ENCODE data around the gene PLEK2. TPM values are rescaled to one million over a fixed set of nuclear protein-coding genes. Genes with fewer than 3 reads are reported as not detected.
"Not testable (repeated sequence)": the region's sequence is repeated elsewhere in the genome, so short reads cannot be mapped to it uniquely, and the experiment has no call there.

PLEK2 gene
- total RNA-seq, 1 donor from 2014 or later: 100 TPM

DNA sequence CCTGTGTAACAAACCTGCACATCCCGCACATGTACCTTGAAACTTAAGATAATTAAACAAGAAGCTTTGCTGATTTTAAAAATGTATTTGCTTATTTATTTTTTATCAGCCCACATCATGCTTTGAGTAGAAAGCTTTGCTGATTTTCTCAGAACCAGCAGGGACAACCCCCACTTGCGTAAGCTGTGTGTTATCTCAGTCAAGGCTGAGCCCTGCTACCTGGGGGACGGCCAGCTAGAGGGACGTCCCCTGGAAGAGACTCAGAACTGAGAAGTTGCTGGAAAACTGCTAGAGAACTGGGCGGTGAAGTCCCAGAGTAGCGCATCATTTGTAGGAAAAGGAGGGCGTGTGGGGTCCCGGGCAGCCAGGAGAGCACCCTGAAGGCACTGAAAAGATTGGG is 4.1 kb upstream of the PLEK2 start:
- H3K27me3 ChIP-seq (ENCODE audit: control insufficient read depth, insufficient read depth, low read length): no peaks in the 10 kb centered on the region

DNA sequence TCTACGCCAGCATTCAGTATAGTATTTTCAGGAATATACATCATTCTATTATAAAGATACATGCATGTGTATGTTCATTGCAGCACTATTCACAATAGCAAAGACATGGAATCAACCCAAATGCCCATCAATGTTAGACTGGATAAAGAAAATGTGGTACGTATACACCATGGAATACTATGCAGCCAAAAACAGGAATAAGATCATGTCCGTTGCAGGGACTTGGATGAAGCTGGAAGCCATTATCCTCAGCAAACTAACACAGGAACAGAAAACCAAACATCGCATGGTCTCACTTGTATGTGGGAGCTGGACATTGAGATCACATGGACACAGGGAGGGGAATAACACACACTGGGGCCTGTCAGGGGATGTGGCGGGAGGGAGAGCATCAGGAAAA is 3.6 kb upstream of the PLEK2 start:
- not testable (repeated sequence) for DNase-seq (ENCODE audit: low read depth); H3K36me3 ChIP-seq (ENCODE audit: control insufficient read depth, insufficient read depth, low read length); H3K4me3 ChIP-seq (ENCODE audit: low read depth, low read length); H3K27me3 ChIP-seq (ENCODE audit: control insufficient read depth, insufficient read depth, low read length)

More for the DNA sequence above, 4.1 kb upstream of the PLEK2 start:
- TF ChIP-seq, protein P1, sequence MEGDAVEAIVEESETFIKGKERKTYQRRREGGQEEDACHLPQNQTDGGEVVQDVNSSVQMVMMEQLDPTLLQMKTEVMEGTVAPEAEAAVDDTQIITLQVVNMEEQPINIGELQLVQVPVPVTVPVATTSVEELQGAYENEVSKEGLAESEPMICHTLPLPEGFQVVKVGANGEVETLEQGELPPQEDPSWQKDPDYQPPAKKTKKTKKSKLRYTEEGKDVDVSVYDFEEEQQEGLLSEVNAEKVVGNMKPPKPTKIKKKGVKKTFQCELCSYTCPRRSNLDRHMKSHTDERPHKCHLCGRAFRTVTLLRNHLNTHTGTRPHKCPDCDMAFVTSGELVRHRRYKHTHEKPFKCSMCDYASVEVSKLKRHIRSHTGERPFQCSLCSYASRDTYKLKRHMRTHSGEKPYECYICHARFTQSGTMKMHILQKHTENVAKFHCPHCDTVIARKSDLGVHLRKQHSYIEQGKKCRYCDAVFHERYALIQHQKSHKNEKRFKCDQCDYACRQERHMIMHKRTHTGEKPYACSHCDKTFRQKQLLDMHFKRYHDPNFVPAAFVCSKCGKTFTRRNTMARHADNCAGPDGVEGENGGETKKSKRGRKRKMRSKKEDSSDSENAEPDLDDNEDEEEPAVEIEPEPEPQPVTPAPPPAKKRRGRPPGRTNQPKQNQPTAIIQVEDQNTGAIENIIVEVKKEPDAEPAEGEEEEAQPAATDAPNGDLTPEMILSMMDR (IDR thresholded peaks at IDR 0.05; ENCODE audit: insufficient read depth, low read length, poor library complexity, severe bottlenecking): no peak
- no peak overlapping the region for H3K4me3 ChIP-seq (ENCODE audit: low read depth, low read length)
- DNase-seq (ENCODE audit: low read depth): no peak
- H3K36me3 ChIP-seq (ENCODE audit: control insufficient read depth, insufficient read depth, low read length): no peaks in the 10 kb centered on the region

DNA sequence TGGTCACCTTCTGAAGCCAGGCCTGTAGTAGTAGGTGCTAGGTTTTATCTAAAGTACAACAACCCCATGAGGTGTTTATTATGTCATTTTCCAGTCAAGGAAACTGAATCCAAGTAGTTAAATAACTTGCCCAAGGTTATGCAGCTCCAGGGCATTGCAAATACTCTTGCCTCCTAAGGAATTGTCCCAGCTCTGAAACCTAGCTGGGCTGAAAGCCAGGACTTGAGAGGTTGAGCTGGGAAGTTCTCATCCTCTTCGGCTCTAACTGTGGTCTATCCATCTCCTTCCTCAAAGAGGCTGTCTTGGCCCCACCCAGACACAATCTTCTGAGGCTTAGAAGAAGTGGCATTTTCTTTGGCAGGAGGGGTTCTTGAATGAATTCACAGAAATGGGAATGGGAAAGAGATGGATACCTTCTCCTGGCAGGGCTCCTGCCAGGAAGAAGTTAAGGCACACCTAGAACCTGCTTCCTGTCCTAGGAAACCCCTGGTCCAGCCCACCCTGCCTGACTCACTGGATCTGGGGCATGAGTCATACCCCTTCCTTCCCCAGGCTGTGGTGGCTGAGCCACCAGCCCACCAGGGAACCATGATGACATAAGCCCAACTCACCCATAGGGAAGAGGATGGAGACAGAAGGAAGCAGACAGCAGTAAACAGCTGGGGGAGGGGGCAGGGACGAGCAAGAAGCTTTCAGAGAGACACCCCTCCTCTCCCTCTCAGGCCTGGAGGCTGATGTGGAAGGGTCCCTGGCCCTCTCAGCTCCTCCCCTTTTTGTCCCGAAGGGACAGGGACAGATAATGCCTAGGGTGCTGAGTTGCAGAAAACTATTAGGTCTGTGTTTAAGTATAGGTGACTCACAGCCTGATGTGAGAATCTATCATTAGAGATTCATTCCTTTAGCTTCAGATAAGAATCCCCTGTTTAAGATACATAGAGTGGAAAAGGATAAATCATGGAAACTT is 2.1 kb upstream of the PLEK2 start:
- Histone ChIP-seq H3K27me3 (ENCODE audit: control insufficient read depth, insufficient read depth, low read length) (no peaks in the 10 kb centered on the region), H3K4me3 (ENCODE audit: low read depth, low read length) (no peak overlapping the region), H3K36me3 (ENCODE audit: control insufficient read depth, insufficient read depth, low read length) (no peaks in the 10 kb centered on the region)
- DNase-seq (ENCODE audit: low read depth): peak; percentile 74
- TF ChIP-seq, protein P1 (IDR thresholded peaks at IDR 0.05; ENCODE audit: insufficient read depth, low read length, poor library complexity, severe bottlenecking): no peak

DNA sequence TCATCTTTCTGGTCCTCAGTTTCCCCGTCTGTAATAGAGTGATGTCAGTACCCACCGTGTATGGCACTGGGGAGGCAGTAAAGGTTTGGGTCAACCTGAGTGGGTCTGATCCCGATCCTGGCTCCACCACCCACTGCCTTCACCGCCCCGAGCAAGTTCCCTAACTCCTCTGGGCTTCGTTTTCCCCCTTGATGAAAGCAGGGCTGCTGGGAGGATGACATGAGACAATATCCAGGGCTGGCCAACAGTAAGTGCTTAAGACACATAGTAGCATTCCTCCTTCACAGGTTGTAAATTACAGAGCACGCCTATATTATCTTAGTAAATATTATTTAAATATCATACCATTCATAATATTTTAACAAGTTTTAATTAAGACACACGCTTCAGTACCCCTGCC is 595 bp downstream of the PLEK2 start:
- Histone ChIP-seq H3K36me3 (ENCODE audit: control insufficient read depth, insufficient read depth, low read length) (no peaks in the 10 kb centered on the region), H3K27me3 (ENCODE audit: control insufficient read depth, insufficient read depth, low read length) (no peaks in the 10 kb centered on the region), H3K4me3 (ENCODE audit: low read depth, low read length) (peak overlapping the region; percentile 50)
- TF ChIP-seq, protein P1 (IDR thresholded peaks at IDR 0.05; ENCODE audit: insufficient read depth, low read length, poor library complexity, severe bottlenecking): no peak
- no peak for DNase-seq (ENCODE audit: low read depth)

DNA sequence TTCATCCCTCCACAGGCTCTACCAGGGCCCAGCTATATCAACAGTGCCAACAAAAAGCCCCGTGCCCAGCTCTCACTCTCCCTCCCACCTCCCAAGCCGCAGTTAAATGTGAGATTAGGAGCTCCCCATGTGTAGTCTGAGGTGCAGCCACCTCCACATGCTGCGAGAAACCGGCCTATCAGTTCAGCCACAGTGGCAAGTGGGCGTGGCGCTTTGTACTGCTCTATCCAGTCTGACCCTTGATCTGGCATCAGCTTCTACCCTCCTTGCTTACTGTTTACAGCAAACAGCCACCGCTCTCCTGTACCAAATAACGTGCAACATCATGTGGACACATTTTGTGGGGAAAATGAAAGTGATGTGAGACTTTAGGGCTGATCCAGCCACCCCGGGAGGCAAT is 1.7 kb downstream of the PLEK2 start:
- Histone ChIP-seq H3K4me3 (ENCODE audit: low read depth, low read length) (no peak overlapping the region), H3K36me3 (ENCODE audit: control insufficient read depth, insufficient read depth, low read length) (no peaks in the 10 kb centered on the region), H3K27me3 (ENCODE audit: control insufficient read depth, insufficient read depth, low read length) (no peaks in the 10 kb centered on the region)
- TF ChIP-seq, protein P1 (IDR thresholded peaks at IDR 0.05; ENCODE audit: insufficient read depth, low read length, poor library complexity, severe bottlenecking): no peak
- no peak for DNase-seq (ENCODE audit: low read depth)

DNA sequence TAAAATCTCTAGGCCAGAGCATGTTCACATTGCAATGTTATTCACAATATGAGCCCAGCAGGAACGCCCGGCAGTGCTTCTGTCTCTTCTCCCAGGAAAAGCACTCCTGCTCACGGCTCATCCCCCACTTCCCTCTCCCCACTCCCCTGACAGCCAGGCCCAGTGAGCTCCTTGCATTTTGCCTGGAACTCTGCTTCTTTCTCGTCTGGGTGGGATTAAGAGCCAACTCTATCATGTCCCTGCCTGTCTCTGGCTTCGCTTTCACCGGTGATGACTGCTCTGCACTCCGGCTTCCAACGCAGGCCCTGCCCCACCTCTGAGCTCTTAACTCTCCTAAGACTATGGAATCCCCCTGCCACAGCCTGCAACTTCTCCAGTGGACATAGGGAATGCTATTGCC is 2.5 kb downstream of the PLEK2 start:
- H3K4me3 ChIP-seq (ENCODE audit: low read depth, low read length): no peak overlapping the region
- DNase-seq (ENCODE audit: low read depth): no peak
- TF ChIP-seq, protein P1 (IDR thresholded peaks at IDR 0.05; ENCODE audit: insufficient read depth, low read length, poor library complexity, severe bottlenecking): no peak
- H3K36me3 ChIP-seq (ENCODE audit: control insufficient read depth, insufficient read depth, low read length): no peaks in the 10 kb centered on the region
- no peaks in the 10 kb centered on the region for H3K27me3 ChIP-seq (ENCODE audit: control insufficient read depth, insufficient read depth, low read length)

DNA sequence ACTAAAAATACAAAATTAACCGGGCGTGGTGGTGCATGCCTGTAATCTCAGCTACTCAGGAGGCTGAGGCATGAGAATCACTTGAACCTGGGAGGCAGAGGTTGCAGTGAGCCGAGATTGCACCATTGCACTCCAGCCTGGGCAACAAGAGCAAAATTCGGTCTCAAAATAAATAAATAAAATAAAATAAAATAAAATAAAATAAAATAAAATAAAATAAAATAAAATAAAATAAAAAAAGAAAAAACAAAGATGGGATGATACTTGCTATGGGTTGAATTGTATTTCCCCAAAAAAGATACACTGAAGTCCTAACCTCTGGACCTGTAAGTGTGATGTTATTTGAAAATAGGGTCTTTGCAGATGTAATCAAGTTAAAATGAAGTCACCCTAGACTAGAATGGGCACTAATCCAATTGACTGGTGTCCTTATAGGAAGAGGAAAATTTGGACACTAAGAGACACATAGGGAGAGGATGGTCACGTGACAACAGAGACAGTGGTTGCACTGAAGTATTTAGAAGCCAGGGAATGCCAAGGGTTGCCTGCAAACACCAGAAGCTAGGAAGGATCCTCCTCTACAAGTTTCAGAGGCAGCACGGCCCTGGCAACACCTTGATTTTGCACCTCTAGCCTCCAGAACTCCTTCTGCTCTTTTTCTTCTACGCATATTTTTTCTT is 3.7 kb downstream of the PLEK2 start:
- not testable (repeated sequence) for DNase-seq (ENCODE audit: low read depth)

More for the DNA sequence above, 3.7 kb downstream of the PLEK2 start:
- H3K36me3 ChIP-seq (ENCODE audit: control insufficient read depth, insufficient read depth, low read length); H3K27me3 ChIP-seq (ENCODE audit: control insufficient read depth, insufficient read depth, low read length); H3K4me3 ChIP-seq (ENCODE audit: low read depth, low read length): not testable (repeated sequence)

Data from kidney epithelial cell (primary cell).